Activated CD4-positive, alpha-beta T cell treated with anti-CD3 and anti-CD28 coated beads, Interleukin-2, amount 10 ng/mL, durations not matched to agents 24 days and 14 days (primary cell): ENCODE results near the gene RBM6. TPM values are rescaled to one million over a fixed set of nuclear protein-coding genes. Genes with fewer than 3 reads are reported as not detected.

ENCODE experiments used
- DNase-seq: peaks from one replicate; pipeline ENCODE4 v3.0.0; 2022
- H3K27ac Mint-ChIP-seq: one replicate; pipeline ENCODE4 v1.8.0; 2022; ENCODE audit warnings: mild to moderate bottlenecking, mixed read lengths
- H3K27me3 Mint-ChIP-seq: one replicate; pipeline ENCODE4 v1.8.0; 2022; ENCODE audit warnings: mixed read lengths
- H3K36me3 Mint-ChIP-seq: one replicate; pipeline ENCODE4 v1.8.0; 2022; ENCODE audit warnings: low read depth, mild to moderate bottlenecking, mixed read lengths
- H3K4me1 Mint-ChIP-seq: one replicate; pipeline ENCODE4 v1.8.0; 2021; ENCODE audit warnings: mixed read lengths
- H3K4me3 Mint-ChIP-seq: one replicate; pipeline ENCODE4 v1.8.0; 2022; ENCODE audit warnings: mild to moderate bottlenecking, moderate library complexity, mixed read lengths
- H3K9me3 Mint-ChIP-seq: one replicate; pipeline ENCODE4 v1.8.0; 2021; ENCODE audit warnings: mixed read lengths
- intact Hi-C: fragments of 100-400 bp; cut with micrococcal nuclease; formaldehyde crosslinking; loops from one replicate; pipeline ENCODE4 v1.15.1; 2023
- total RNA-seq: library from RNA; stranded (reverse); gene quantifications from 2 replicates; pipeline ENCODE4 v1.2.3, GENCODE V29; 2022

RBM6 gene
- total RNA-seq, 1 donor from 2014 or later = 95.3 TPM

DNA sequence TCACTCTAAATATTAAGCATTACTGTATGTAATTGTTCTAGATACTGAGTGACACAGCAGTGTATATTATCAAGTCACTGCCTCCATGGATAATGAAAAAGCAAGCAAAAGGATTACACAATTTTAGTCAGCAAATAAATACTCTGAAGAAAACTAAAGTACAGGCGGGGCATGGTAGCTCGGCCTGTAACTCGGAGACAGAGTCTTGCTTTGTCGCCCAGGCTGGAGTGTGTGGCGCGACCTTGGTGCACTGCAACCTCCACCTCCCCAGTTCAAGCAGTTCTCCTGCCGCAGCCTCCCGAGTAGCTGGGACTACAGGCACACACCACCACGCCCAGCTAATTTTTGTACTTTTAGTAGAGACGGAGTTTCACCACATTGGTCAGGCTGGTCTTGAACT, 32.7 kb downstream of the RBM6 start:
- peaks cover 32% of the 10 kb centered on the region for H3K36me3 Mint-ChIP-seq

GRCh38 chr3:49976942-49977341, 37.0 kb downstream of the RBM6 start:
- Mint-ChIP-seq H3K27me3 (no peaks in the 10 kb centered on the region), H3K36me3 (peaks cover 30% of the 10 kb centered on the region), H3K9me3 (no peaks in the 10 kb centered on the region), H3K4me1 (peaks cover 1% of the 10 kb centered on the region), H3K27ac (no peak overlapping the region), H3K4me3 (no peak overlapping the region)
- intact Hi-C loops = no loop called here
- no peak for DNase-seq

More for the DNA sequence above, 32.7 kb downstream of the RBM6 start:
- Mint-ChIP-seq H3K27ac (no peak overlapping the region), H3K27me3 (no peaks in the 10 kb centered on the region), H3K4me3 (no peak overlapping the region), H3K4me1 (peaks cover 1% of the 10 kb centered on the region), H3K9me3 (no peaks in the 10 kb centered on the region)
- intact Hi-C loops = no loop called here
- no peak for DNase-seq

GRCh38 chr3:49984394-49984793, 44.4 kb downstream of the RBM6 start:
- no peak overlapping the region for H3K4me3 Mint-ChIP-seq
- H3K9me3 Mint-ChIP-seq = no peaks in the 10 kb centered on the region
- intact Hi-C loops = no loop called here
- H3K4me1 Mint-ChIP-seq = no peaks in the 10 kb centered on the region
- H3K27ac Mint-ChIP-seq = no peak overlapping the region
- DNase-seq = no peak
- H3K36me3 Mint-ChIP-seq = peaks cover 22% of the 10 kb centered on the region
- H3K27me3 Mint-ChIP-seq = no peaks in the 10 kb centered on the region

DNA sequence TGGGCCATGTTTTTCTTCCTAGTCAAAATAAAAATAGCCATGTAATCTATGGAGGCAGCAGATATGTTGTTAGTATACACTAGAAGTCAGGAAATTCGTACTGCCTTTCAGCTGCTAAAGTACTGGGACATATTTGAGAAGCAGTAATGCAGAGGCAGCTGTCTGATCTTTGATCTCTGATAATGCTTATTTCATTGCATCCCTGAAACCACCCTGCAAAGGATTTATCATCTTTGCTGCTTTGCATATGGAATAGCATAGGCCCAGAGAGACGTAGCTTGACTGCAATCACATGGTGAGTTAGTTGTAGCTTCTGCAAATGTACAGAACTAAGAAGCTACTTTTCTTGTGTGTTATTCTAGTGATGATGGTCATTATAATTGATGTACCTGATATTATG, 52.4 kb downstream of the RBM6 start:
- no peak for DNase-seq
- H3K4me3 Mint-ChIP-seq = no peak overlapping the region
- peaks cover 2% of the 10 kb centered on the region for H3K4me1 Mint-ChIP-seq
- intact Hi-C loops = no loop called here
- no peaks in the 10 kb centered on the region for H3K27me3 Mint-ChIP-seq
- H3K9me3 Mint-ChIP-seq = no peaks in the 10 kb centered on the region
- H3K27ac Mint-ChIP-seq = no peak overlapping the region
- peaks cover 8% of the 10 kb centered on the region for H3K36me3 Mint-ChIP-seq

GRCh38 chr3:49994476-49994875, 54.5 kb downstream of the RBM6 start:
- H3K4me1 Mint-ChIP-seq = peaks cover 10% of the 10 kb centered on the region
- H3K27me3 Mint-ChIP-seq = no peaks in the 10 kb centered on the region
- no peak overlapping the region for H3K27ac Mint-ChIP-seq
- intact Hi-C loops = no loop called here
- no peak overlapping the region for H3K4me3 Mint-ChIP-seq
- no peak for DNase-seq
- peaks cover 7% of the 10 kb centered on the region for H3K36me3 Mint-ChIP-seq
- H3K9me3 Mint-ChIP-seq = no peaks in the 10 kb centered on the region

DNA sequence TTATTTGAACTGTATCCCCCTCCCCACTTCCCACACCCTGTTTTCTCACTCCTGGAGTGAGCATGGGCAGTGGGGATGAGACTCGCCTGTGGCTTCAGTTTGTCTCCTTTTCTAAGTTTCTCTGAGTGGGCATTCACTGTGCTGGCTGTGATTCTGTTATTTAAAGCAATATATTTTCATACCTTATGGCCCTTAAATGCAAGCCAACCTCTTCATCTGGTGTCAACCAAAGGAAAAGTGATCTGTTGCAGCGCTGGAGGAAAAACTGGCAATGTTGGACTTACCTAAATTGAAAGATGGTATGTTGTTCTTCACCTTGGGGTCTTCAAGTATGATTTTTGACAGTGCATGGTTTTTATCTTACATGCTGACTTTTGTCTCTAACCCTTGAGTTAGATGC, 56.1 kb downstream of the RBM6 start:
- Mint-ChIP-seq H3K27me3 (no peaks in the 10 kb centered on the region), H3K36me3 (peaks cover 20% of the 10 kb centered on the region), H3K4me3 (no peak overlapping the region)

GRCh38 chr3:49997862-49998261, 57.9 kb downstream of the RBM6 start:
- H3K36me3 Mint-ChIP-seq = peaks cover 23% of the 10 kb centered on the region
- no peak overlapping the region for H3K4me3 Mint-ChIP-seq
- no peak overlapping the region for H3K27ac Mint-ChIP-seq
- no peaks in the 10 kb centered on the region for H3K9me3 Mint-ChIP-seq
- intact Hi-C loops = no loop called here
- no peak for DNase-seq
- H3K4me1 Mint-ChIP-seq = peaks cover 10% of the 10 kb centered on the region
- no peaks in the 10 kb centered on the region for H3K27me3 Mint-ChIP-seq

More for the DNA sequence above, 56.1 kb downstream of the RBM6 start:
- DNase-seq = no peak
- H3K27ac Mint-ChIP-seq = no peak overlapping the region
- intact Hi-C loops = no loop called here
- H3K9me3 Mint-ChIP-seq = no peaks in the 10 kb centered on the region
- peaks cover 10% of the 10 kb centered on the region for H3K4me1 Mint-ChIP-seq

- no peaks in the 10 kb centered on the region for H3K9me3 Mint-ChIP-seq
- no peaks in the 10 kb centered on the region for H3K27me3 Mint-ChIP-seq
- peaks cover 10% of the 10 kb centered on the region for H3K4me1 Mint-ChIP-seq
- no peak for DNase-seq
- intact Hi-C loops = no loop called here
- H3K4me3 Mint-ChIP-seq = no peak overlapping the region
- H3K36me3 Mint-ChIP-seq = peaks cover 24% of the 10 kb centered on the region
- H3K27ac Mint-ChIP-seq = no peak overlapping the region
Measured at GRCh38 chr3:49998326-49998725, 58.4 kb downstream of the RBM6 start.

GRCh38 chr3:50001511-50001910, 61.6 kb downstream of the RBM6 start:
- no peaks in the 10 kb centered on the region for H3K27me3 Mint-ChIP-seq
- no peaks in the 10 kb centered on the region for H3K9me3 Mint-ChIP-seq
- H3K27ac Mint-ChIP-seq = no peak overlapping the region

DNA sequence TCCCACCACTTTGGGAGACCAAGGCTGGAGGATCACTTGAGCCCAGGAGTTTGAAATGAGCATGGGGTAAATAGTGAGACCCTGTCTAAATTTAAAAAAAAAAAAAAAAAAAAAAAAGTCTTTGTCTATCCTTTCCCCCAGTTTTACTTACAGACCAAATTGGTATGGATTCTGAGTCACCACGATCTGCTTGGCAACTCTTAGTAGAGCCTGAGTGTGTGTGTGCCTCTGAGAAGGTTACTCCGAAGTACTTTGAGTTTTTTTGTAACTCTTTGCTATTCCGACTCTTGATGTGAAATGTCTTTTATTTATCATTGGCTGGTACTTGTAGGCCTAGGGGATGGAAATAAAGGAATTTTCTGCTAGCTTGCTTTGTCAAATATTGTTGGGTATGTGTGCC, 63.3 kb downstream of the RBM6 start:
- intact Hi-C loops = no loop called here
- Mint-ChIP-seq H3K36me3 (peaks cover 34% of the 10 kb centered on the region), H3K27me3 (no peaks in the 10 kb centered on the region), H3K4me3 (no peak overlapping the region), H3K4me1 (peaks cover 4% of the 10 kb centered on the region), H3K9me3 (no peaks in the 10 kb centered on the region), H3K27ac (no peak overlapping the region)
- no peak for DNase-seq

More at GRCh38 chr3:50001511-50001910, 61.6 kb downstream of the RBM6 start:
- no peak for DNase-seq
- Mint-ChIP-seq H3K4me3 (no peak overlapping the region), H3K36me3 (peaks cover 31% of the 10 kb centered on the region), H3K4me1 (peaks cover 11% of the 10 kb centered on the region)
- intact Hi-C loops = no loop called here

DNA sequence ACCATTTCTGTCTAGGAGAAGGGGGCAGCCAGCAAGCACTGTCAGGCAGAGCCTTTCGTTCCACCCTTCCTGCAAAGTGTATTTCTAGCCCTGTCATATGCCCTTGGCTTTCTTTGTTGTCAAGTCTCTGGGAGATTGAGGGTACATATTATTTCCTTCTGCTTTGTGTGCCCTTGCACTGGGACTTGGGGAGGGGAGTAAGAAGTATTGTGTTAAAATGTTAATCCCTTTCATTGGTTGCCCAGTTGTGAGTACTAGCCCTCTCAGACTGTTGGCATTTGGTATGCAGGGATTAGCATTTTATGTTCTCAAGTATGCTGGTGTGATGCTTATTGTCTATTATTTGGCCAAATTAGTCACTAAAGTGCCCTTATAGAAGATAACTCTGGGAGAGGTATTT, 63.9 kb downstream of the RBM6 start:
- H3K4me1 Mint-ChIP-seq = peaks cover 2% of the 10 kb centered on the region
- intact Hi-C loops = no loop called here
- no peaks in the 10 kb centered on the region for H3K9me3 Mint-ChIP-seq
- H3K27me3 Mint-ChIP-seq = no peaks in the 10 kb centered on the region
- no peak overlapping the region for H3K27ac Mint-ChIP-seq
- no peak for DNase-seq
- H3K36me3 Mint-ChIP-seq = peaks cover 35% of the 10 kb centered on the region
- no peak overlapping the region for H3K4me3 Mint-ChIP-seq

GRCh38 chr3:50008931-50009330, 69.0 kb downstream of the RBM6 start:
- Mint-ChIP-seq H3K36me3 (peaks cover 22% of the 10 kb centered on the region), H3K4me3 (no peak overlapping the region), H3K27me3 (no peaks in the 10 kb centered on the region), H3K27ac (no peak overlapping the region), H3K9me3 (no peaks in the 10 kb centered on the region), H3K4me1 (peaks cover 1% of the 10 kb centered on the region)
- intact Hi-C loops = no loop called here
- no peak for DNase-seq

- H3K27ac Mint-ChIP-seq = no peak overlapping the region
- intact Hi-C loops = no loop called here
- H3K36me3 Mint-ChIP-seq = peaks cover 24% of the 10 kb centered on the region
- H3K27me3 Mint-ChIP-seq = no peaks in the 10 kb centered on the region
- no peak for DNase-seq
- no peaks in the 10 kb centered on the region for H3K9me3 Mint-ChIP-seq
- H3K4me1 Mint-ChIP-seq = peaks cover 5% of the 10 kb centered on the region
- H3K4me3 Mint-ChIP-seq = no peak overlapping the region
Measured at GRCh38 chr3:50010959-50011358, 71.0 kb downstream of the RBM6 start.

GRCh38 chr3:50015918-50016317, 76.0 kb downstream of the RBM6 start:
- Mint-ChIP-seq H3K4me3 (no peak overlapping the region), H3K36me3 (peaks cover 43% of the 10 kb centered on the region), H3K27me3 (no peaks in the 10 kb centered on the region), H3K27ac (no peak overlapping the region), H3K4me1 (peaks cover 7% of the 10 kb centered on the region), H3K9me3 (no peaks in the 10 kb centered on the region)
- no peak for DNase-seq
- intact Hi-C loops = no loop called here

- Mint-ChIP-seq H3K27me3 (no peaks in the 10 kb centered on the region), H3K36me3 (peaks cover 31% of the 10 kb centered on the region), H3K27ac (no peak overlapping the region), H3K4me1 (no peaks in the 10 kb centered on the region), H3K4me3 (no peak overlapping the region), H3K9me3 (no peaks in the 10 kb centered on the region)
- intact Hi-C loops = no loop called here
- no peak for DNase-seq
Measured at GRCh38 chr3:50028346-50028745, 88.4 kb downstream of the RBM6 start.
